Endodermal cell (in vitro differentiated cells): ENCODE measurements around the gene MPZL2. TPM values are rescaled to one million over a fixed set of nuclear protein-coding genes. Genes with fewer than 3 reads are reported as not detected.

ENCODE experiments used
- DNase-seq: peaks from one replicate; pipeline ENCODE4 v3.0.0-alpha.2; 2017
- H3K27ac ChIP-seq: 2 replicates; pipeline ENCODE4 v1.5.1; 2013; ENCODE audit warnings: mild to moderate bottlenecking, low read depth, low read length, moderate library complexity
- H3K27me3 ChIP-seq: 2 replicates; pipeline ENCODE4 v1.6.1; 2013; ENCODE audit warnings: mild to moderate bottlenecking, low read length, moderate library complexity; ENCODE audit not compliant: insufficient read depth, control insufficient read depth, poor library complexity, severe bottlenecking
- H3K36me3 ChIP-seq: 2 replicates; pipeline ENCODE4 v1.7.0; 2013; ENCODE audit warnings: mild to moderate bottlenecking, low read length, moderate library complexity; ENCODE audit not compliant: control insufficient read depth, insufficient read depth
- H3K4me1 ChIP-seq: one replicate; pipeline ENCODE4 v1.7.0; 2013; ENCODE audit warnings: low read length; ENCODE audit not compliant: control insufficient read depth, insufficient read depth
- H3K4me3 ChIP-seq: 2 replicates; pipeline ENCODE4 v1.5.1; 2013; ENCODE audit warnings: mild to moderate bottlenecking, low read length, moderate library complexity
- H3K9ac ChIP-seq: 2 replicates; pipeline ENCODE4 v1.6.1; 2013; ENCODE audit warnings: mild to moderate bottlenecking, low read length, moderate library complexity; ENCODE audit not compliant: poor library complexity, severe bottlenecking; ENCODE audit errors: extremely low read depth
- H3K9me3 ChIP-seq: 2 replicates; pipeline ENCODE4 v1.6.1; 2013; ENCODE audit warnings: mild to moderate bottlenecking, low read length, moderate library complexity; ENCODE audit not compliant: control insufficient read depth
- H3K27ac Mint-ChIP-seq: 2 replicates; pipeline ENCODE4 v1.8.0; 2020; ENCODE audit warnings: mixed read lengths
- H3K27me3 Mint-ChIP-seq: 2 replicates; pipeline ENCODE4 v1.8.0; 2021; ENCODE audit warnings: mild to moderate bottlenecking, mixed read lengths; ENCODE audit not compliant: insufficient read depth
- H3K36me3 Mint-ChIP-seq: 2 replicates; pipeline ENCODE4 v1.8.0; 2020; ENCODE audit warnings: low read depth, mixed read lengths
- H3K4me1 Mint-ChIP-seq: 2 replicates; pipeline ENCODE4 v1.8.0; 2020; ENCODE audit warnings: mixed read lengths
- H3K4me3 Mint-ChIP-seq: 2 replicates; pipeline ENCODE4 v1.8.0; 2020; ENCODE audit warnings: mild to moderate bottlenecking, moderate library complexity, mixed read lengths
- H3K9me3 Mint-ChIP-seq: 2 replicates; pipeline ENCODE4 v1.8.0; 2020; ENCODE audit warnings: mild to moderate bottlenecking, mixed read lengths
- WGBS, 2 experiments: methylation state at CpG; one replicate each; pipeline versions ENCODE4 v1.1.5 to v1.1.7; 2013; ENCODE audit warnings: missing lambda C conversion rate in 2 of 2, mixed read lengths in 1 of 2; ENCODE audit not compliant: insufficient coverage in 1 of 2, insufficient read length in 1 of 2; 5-methylcytosine and 5-hydroxymethylcytosine counted together
- total RNA-seq, 2 donors: library from RNA; stranded (reverse); fragmentation: NEBNext Ultra II Directional in 1 of 2; extraction: Animal tissue kit (Norgen Biotek cat#: 25700) in 1 of 2; gene quantifications; 2 replicates in 1 of 2; 3 replicates in 1 of 2; pipeline ENCODE4 v1.2.1, GENCODE V29; 2021
- TF ChIP-seq, protein P1 (sequence below): fragments of 200-600 bp; sonication (generic); conservative IDR thresholded peaks from 2 replicates; pipeline ENCODE4 v1.5.0; 2021; ENCODE audit warnings: antibody characterized with exemption, mild to moderate bottlenecking

MPZL2 gene
- total RNA-seq, 2 donors from 2014 or later = 3.2 to 4.4 TPM

DNA sequence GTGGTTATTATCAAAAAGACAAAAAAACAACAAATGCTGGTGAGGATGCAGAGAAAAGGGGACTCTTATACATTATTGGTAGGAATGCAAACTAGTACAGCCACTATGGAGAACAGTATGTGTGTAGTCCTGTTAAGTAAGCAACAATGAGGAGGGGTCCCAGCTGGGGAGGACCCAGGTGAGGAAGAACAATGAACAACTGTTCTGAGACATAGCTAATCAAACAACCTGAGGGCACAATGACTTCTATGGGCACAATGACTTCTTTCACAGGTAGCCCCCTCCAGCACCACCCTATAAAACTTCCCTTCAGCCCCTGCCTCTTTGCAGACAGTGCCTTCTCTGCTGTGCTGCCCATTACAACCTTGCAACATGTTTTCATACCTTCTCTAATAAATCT is 44.9 kb downstream of the MPZL2 start:
- no peaks in the 10 kb centered on the region for H3K27me3 ChIP-seq
- no peak overlapping the region for H3K27ac Mint-ChIP-seq

DNA sequence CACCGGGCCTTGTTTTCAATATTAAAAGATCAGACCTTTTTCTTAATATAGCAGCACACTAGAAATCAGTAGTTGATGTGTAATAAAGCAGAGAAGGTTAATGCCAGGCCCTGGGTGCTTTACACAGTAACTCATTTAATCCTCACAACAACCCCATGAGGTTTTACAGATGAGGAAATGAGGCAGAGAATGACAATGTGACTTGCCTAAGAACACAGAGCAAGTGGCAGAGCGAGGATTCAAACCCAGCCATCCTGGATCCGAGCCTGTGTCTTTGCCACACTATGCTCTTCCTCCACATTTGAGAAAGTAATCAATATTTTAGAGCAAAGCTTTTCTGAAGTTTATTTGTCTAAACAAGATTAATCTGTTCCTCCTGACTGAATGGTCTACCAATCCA is 46.5 kb downstream of the MPZL2 start:
- Mint-ChIP-seq H3K4me1 (peaks cover 18% of the 10 kb centered on the region), H3K9me3 (no peaks in the 10 kb centered on the region), H3K4me3 (no peak overlapping the region), H3K27me3 (peaks cover 12% of the 10 kb centered on the region), H3K27ac (no peak overlapping the region), H3K36me3 (no peaks in the 10 kb centered on the region)
- H3K9ac ChIP-seq = no peak overlapping the region
- TF ChIP-seq, protein P1, sequence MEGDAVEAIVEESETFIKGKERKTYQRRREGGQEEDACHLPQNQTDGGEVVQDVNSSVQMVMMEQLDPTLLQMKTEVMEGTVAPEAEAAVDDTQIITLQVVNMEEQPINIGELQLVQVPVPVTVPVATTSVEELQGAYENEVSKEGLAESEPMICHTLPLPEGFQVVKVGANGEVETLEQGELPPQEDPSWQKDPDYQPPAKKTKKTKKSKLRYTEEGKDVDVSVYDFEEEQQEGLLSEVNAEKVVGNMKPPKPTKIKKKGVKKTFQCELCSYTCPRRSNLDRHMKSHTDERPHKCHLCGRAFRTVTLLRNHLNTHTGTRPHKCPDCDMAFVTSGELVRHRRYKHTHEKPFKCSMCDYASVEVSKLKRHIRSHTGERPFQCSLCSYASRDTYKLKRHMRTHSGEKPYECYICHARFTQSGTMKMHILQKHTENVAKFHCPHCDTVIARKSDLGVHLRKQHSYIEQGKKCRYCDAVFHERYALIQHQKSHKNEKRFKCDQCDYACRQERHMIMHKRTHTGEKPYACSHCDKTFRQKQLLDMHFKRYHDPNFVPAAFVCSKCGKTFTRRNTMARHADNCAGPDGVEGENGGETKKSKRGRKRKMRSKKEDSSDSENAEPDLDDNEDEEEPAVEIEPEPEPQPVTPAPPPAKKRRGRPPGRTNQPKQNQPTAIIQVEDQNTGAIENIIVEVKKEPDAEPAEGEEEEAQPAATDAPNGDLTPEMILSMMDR = no peak
- no peak for DNase-seq
- no peak overlapping the region for H3K4me3 ChIP-seq
- H3K27me3 ChIP-seq = no peaks in the 10 kb centered on the region
- no peak overlapping the region for H3K27ac ChIP-seq
- 95 to 100% methylated on average over 2 to 3 of the region's 3 CpGs for WGBS, 2 experiments
- no peaks in the 10 kb centered on the region for H3K9me3 ChIP-seq
- peaks cover 5% of the 10 kb centered on the region for H3K4me1 ChIP-seq
- H3K36me3 ChIP-seq = no peaks in the 10 kb centered on the region

More for the DNA sequence above, 44.9 kb downstream of the MPZL2 start:
- H3K27ac ChIP-seq = no peak overlapping the region
- no peaks in the 10 kb centered on the region for H3K4me1 ChIP-seq
- no peak overlapping the region for H3K4me3 ChIP-seq
- TF ChIP-seq, protein P1 = no peak
- no peak overlapping the region for H3K9ac ChIP-seq
- Mint-ChIP-seq H3K27me3 (peaks cover 16% of the 10 kb centered on the region), H3K4me1 (peaks cover 3% of the 10 kb centered on the region), H3K9me3 (no peaks in the 10 kb centered on the region), H3K4me3 (no peak overlapping the region), H3K36me3 (no peaks in the 10 kb centered on the region)
- no peaks in the 10 kb centered on the region for H3K36me3 ChIP-seq
- DNase-seq = no peak
- H3K9me3 ChIP-seq = no peaks in the 10 kb centered on the region

DNA sequence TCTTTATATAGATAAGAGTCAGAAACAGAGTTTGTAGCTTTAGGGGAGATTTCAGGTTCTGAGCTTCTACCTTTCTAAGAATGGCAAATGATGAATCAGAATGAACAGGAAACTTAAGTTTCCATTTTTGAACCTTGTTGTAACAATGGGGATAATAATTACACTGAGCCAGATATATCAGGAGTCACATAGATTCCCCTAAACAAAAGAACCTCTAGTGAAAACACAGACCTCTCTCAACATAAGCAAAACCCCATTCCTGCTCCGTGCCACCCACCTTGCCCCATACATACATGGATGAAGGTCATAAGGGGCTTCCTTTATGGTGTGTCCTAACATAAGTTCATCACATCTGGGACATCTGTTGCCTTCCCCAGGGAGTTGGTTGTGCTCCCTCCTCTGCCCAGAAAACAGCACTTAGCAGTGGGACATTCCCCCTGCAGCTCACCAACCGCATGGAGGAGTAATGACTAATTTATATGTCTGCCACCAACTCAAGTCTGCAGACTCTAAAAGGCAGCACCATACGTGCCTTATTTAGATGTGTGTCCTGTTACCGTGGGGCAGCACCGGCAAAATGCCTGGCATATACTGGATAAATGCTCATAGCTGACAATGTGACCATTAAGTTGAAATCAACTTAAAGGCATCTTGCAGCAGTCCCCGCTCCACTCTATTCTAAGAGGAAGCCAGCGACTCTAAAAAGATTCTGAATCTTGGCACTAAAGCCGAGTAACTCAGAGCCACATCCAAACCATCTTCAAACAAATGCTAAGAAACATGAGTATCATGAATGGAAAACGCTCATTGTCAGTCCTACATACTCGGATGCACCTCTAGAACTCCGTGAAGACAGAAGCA is 47.2 kb downstream of the MPZL2 start:
- Mint-ChIP-seq H3K9me3 (no peaks in the 10 kb centered on the region), H3K36me3 (no peaks in the 10 kb centered on the region), H3K4me1 (peaks cover 25% of the 10 kb centered on the region), H3K27me3 (peaks cover 12% of the 10 kb centered on the region), H3K27ac (no peak overlapping the region), H3K4me3 (no peak overlapping the region)
- no peak overlapping the region for H3K27ac ChIP-seq
- TF ChIP-seq, protein P1 = no peak
- no peaks in the 10 kb centered on the region for H3K27me3 ChIP-seq
- H3K36me3 ChIP-seq = no peaks in the 10 kb centered on the region
- H3K4me3 ChIP-seq = no peak overlapping the region
- no peaks in the 10 kb centered on the region for H3K9me3 ChIP-seq
- no peak for DNase-seq
- H3K4me1 ChIP-seq = peaks cover 5% of the 10 kb centered on the region
- no peak overlapping the region for H3K9ac ChIP-seq
- 91 to 92% methylated on average over 10 to 11 of the region's 11 CpGs for WGBS, 2 experiments
